Fibroblast of the conjunctiva (primary cell): ENCODE results near the gene HAPLN3.

Experiments used
- DNase-seq: peaks from one replicate; pipeline ENCODE4 v3.0.0-alpha.2; 2010; ENCODE audit warnings: low read depth

HAPLN3 gene

GRCh38 chr15:88864861-88865497 lies 30.4 kb downstream of the HAPLN3 start:
- no peak for DNase-seq

DNA sequence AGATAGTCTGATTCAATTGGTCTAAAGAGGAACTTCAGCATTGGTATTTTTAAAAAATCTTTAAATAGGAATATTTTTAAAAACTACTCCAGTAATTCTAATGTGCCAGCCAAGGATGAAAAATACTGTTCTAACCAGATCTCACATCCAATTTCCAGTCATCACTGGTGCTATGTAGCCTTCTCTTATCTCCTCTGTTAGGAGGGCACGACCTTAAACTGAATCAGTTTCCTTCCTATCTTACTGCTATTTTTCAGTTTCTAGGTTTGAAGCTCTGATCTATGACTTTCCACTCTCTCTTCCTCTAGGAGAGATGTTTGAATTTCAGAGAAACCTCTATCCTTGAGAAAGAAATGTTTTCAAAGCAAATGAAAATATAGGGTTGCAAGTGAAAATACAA lies 31.9 kb downstream of the HAPLN3 start:
- DNase-seq: no peak

GRCh38 chr15:88860212-88860611 lies 35.1 kb downstream of the HAPLN3 start:
- no peak for DNase-seq

DNA sequence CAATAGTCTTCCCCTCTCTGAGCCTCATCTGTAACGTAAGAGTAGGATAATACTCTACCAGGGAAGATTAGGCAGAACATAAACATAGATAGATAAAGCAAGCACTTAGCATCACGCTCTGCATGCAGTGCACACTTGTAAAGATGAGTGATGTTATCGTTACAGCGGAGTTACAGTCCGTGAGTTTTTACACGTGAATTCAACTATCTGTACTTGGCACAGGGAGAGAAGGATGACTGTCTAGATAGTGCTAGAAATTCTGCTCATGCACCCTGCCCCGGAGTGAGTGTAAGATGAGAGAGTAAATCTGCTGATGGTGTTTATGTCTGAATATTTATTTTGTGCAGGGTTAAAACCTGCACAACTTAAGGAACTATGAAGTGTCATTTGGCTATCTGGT lies 35.8 kb downstream of the HAPLN3 start:
- no peak for DNase-seq

DNA sequence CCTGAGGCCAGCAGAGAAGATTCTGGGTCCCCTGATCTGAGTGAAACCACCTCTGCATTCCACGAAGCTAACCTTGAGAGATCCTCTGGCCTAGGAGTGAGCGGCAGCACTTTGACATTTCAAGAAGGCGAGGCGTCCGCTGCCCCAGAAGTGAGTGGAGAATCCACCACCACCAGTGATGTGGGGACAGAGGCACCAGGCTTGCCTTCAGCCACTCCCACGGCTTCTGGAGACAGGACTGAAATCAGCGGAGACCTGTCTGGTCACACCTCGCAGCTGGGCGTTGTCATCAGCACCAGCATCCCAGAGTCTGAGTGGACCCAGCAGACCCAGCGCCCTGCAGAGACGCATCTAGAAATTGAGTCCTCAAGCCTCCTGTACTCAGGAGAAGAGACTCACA lies 36.4 kb downstream of the HAPLN3 start:
- DNase-seq: no peak

DNA sequence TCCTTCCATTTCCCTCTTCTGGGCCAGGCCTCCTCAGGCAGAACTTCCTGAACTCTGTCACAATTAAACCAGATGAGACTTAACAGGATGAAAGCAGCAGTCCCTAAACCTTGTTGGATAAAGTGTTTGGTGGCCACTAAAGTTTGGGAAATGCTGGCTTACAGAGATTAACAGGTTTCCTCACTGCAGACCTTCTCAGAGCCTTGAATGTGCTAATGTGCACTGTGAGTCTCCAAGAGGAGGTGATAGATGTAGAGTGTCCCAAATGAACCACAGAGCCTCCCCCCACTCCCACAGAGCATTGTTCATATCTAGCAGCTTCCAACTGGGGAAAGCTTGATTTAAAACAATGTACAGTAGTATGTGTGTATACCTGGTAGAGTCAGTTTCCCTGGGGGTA lies 42.9 kb downstream of the HAPLN3 start:
- no peak for DNase-seq

DNA sequence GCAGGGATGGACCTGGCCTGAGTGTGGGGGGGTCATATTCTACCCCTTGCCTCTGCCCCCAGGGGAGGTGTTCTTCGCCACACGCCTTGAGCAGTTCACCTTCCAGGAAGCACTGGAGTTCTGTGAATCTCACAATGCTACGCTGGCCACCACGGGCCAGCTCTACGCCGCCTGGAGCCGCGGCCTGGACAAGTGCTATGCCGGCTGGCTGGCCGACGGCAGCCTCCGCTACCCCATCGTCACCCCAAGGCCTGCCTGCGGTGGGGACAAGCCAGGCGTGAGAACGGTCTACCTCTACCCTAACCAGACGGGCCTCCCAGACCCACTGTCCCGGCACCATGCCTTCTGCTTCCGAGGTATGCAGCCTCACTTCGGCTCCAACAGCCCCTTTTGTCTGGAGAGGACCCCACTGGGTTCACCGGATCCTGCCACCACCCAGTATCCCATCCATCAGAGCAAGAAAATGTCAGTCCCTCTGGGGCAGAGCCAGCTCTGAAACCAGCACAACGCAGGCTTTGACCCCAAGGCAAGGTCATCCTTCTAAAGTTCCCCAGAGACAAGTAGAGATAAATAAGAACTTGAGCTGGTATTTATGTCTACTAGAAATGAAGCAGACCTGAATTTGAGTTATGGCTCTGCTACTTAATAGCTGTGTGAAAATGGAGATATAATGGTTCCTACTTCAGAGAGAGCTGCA lies 45.8 kb downstream of the HAPLN3 start:
- DNase-seq: no peak

DNA sequence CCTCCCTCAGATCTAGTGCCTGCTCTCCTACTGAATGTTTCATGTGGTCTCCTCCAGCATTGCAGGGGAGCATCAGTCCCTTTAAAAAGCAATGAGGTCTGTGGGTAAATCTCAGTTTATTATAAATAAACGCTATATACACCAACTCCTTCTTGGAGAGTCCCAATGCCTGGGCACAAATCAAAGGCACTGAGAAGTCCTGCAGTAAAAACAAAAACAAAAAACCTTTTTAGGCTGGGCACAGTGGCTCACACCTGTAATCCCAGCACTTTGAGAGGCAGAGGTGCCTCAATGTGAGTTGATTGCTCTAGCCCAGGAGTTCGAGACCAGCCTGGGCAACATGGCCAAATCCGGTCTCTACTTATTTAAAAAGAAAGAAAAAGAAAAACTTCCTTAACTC lies 47.1 kb downstream of the HAPLN3 start:
- DNase-seq: no peak

DNA sequence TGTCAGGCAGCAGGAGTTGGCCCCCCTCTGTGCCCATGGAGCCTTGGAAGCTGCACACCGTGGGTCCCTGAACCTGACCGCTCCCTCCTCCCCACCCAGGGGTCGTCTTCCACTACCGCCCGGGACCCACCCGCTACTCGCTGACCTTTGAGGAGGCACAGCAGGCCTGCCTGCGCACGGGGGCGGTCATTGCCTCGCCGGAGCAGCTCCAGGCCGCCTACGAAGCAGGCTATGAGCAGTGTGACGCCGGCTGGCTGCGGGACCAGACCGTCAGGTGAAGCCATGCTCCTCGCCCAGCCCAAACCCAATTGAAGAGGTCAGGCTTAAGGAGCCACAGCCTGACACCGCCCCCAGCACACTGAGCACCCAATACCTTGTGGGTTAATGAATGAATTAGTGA lies 48.2 kb downstream of the HAPLN3 start:
- no peak for DNase-seq

DNA sequence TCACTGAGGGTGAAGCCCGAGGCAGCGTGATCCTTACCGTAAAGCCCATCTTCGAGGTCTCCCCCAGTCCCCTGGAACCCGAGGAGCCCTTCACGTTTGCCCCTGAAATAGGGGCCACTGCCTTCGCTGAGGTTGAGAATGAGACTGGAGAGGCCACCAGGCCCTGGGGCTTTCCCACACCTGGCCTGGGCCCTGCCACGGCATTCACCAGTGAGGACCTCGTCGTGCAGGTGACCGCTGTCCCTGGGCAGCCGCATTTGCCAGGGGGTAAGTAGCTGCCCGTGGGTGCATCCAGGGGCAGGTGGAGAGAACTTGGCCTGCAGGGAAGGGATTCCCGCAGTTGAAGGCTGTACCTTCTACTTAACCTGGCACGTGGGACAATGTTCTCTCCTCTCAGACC lies 49.7 kb downstream of the HAPLN3 start:
- DNase-seq: no peak

DNA sequence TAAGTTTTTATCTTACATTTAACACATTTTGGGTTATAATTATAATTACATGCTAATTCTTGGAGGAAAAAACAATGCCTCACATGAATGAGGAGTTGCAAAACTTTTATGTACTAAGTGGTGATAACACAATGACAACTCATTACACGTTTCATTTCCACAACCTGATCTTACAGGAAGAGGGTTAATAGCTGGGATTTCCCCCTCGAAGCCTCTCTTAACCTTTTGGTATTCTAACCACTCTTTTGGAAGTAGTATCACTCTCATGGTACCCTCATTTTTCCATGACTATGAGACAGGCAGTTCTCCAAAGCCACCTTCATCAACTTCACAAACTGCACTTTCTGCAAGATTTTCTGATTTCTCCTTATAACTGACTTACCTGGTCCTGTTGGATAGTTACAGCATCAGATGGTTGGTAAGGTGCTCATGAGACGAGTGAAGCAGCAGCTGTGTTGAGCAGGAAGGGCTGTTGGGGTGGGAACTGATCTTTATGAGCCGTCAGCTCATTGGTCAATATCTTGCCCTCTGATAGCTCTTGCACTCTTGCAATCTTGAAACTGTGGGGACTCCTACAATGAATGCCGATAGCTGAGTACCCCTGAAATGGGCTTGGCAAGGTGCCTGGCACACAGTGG lies 50.5 kb downstream of the HAPLN3 start:
- DNase-seq: no peak

- DNase-seq: no peak
These were observed 52.0 kb downstream of the HAPLN3 start for GRCh38 chr15:88843334-88843733.

- no peak for DNase-seq
These were observed 53.2 kb downstream of the HAPLN3 start for GRCh38 chr15:88842156-88842555.

DNA sequence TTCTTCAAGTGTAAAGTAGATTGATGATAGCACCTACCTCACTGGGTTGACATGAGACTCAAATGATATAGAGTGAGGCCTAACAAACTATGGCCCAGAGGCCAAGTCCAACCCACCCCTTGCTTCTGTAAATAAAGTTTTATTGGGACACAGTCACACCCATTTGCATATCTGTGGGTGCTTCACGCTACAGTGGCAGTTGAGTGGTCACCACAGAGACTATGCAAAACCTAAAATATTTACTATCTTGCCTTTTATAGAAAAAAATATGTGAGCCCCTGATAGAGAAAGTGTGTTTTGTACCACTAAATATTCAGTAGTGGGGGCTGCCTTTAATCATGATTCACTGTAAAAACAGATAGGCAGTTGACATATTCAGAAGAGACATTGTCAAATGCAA lies 54.1 kb downstream of the HAPLN3 start:
- no peak for DNase-seq

- no peak for DNase-seq
These were observed 55.4 kb downstream of the HAPLN3 start for GRCh38 chr15:88839961-88840360.

DNA sequence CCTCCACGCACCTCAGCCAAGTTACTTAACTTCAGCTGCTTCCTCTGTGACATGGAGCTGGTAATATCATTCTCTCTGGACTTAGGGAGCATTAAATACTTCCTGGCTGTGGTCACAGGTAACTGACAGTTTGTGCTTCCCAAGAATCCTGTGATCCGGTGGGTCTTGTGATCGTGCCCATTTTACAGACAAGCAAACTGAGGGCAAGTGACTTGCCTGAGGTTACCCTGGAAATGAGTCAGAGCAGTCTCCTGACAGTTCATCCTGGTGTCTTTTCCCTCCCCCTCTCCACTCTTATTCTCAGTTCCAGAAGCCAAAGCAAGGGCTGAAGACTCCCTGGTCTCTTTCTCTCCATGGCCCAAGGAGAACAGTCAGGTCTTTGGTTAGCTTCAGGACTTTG lies 56.2 kb downstream of the HAPLN3 start:
- DNase-seq: no peak

GRCh38 chr15:88838667-88839066 lies 56.7 kb downstream of the HAPLN3 start:
- DNase-seq: no peak

DNA sequence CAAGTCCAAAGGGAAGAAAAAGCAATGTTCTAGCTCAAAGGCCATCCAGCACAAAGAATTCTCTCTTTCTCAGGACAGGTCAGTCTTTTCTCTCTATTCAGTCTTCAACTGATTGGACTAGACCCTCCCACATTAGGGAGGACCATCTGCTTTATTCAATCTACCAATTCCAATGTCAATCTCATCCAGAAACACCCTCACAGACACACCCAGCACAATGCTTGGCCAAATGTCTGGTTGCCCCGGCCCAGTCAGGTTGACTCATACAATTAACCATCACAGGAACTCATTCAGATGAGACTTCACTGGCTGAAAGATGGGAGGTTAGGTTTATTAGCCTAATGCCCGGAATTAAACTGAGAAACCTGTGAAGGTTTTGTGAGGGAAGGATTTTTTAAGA lies 59.7 kb downstream of the HAPLN3 start:
- DNase-seq: no peak

GRCh38 chr15:88835119-88835518 lies 60.2 kb downstream of the HAPLN3 start:
- no peak for DNase-seq

DNA sequence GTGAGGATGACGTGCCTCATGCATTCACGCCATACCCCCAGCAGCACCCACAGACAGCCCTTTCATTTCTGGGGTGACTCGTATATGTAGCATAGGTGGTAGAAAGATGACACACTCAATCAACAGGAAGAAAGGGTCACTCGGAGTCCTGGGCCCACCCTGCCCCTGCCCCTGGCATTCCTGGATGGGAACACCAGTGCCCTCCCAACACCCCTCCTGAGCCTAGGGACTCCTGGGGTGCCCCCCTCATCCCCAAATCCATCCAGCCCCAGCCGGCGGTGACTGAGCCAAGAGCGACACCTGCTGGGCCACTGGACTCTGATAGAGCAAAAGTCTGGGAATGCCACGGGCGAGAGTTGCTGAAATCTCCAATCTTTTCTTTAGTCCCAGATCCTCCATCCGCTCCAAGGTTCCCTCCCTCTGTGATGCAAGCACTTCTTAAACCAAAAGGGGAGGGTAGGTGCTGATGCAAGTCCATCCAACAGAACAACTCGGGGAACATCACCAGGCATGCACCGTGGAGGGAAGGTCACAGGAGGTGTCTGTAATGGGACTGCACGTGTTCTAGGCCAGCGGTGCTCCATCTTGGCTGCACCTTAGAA lies 61.0 kb downstream of the HAPLN3 start:
- DNase-seq: peak; percentile 27

- DNase-seq: no peak
These were observed 61.6 kb downstream of the HAPLN3 start for GRCh38 chr15:88833731-88834100.

DNA sequence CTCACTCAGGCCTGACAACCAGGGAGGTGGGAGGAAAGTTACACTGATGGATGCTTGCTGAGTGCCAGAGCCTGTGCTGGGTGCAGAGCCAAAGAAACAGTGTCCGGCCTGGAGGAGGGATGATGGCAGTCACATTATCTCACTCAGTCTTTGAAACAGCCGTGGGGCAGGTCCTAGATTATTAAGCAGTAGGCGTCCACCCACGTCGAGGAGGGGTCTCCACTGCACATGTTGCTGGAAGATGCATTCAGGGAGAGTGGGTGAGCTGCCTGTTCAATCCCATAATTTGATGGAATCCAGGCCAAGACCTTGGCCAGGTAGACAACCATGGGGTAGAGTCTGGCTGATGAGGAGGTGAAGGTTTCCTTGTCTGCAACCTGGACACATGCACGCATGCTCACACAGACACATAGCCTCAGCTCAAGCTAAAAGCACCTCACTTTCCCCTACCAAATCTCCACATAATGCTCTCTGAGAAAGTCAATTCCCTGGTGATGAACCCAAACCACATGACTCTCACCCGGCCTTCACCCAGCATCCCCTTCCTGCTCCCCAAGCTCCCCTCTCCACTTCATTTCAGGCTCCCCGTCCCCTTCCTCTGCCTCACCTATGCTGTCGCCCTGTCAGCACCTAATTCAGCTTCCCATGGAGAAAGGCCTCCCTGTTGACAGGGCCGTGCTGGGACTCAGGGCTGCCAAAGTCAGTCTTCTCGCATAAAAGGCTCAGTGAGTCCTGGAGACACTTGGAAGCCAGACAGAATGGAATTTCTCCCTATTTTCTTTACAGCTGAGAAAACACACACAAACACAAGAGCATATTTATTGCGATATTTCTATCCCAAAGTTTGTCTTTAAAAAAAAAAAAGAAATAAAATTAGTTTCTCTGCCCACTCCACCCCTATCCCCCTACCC lies 62.3 kb downstream of the HAPLN3 start:
- DNase-seq: no peak
